Fibroblast of lung (primary cell): ENCODE measurements around the gene CARHSP1. TPM values are rescaled to one million over a fixed set of nuclear protein-coding genes. Genes with fewer than 3 reads are reported as not detected.

Source experiments
- DNase-seq, 2 donors: peaks; one replicate each; pipeline versions ENCODE4 v3.0.0 to v3.0.0-alpha.2; 2010; ENCODE audit warnings: low read depth in 2 of 2
- H2AFZ ChIP-seq: 2 replicates; pipeline ENCODE4 v1.5.1; 2012; ENCODE audit warnings: low read length, control low read depth, inconsistent platforms
- H3K27ac ChIP-seq: 2 replicates; pipeline ENCODE4 v1.5.1; 2011; ENCODE audit warnings: low read length, control low read depth; ENCODE audit not compliant: insufficient read depth
- H3K27me3 ChIP-seq: 2 replicates; pipeline ENCODE4 v1.5.1; 2011; ENCODE audit warnings: mild to moderate bottlenecking, low read length; ENCODE audit not compliant: control insufficient read depth, insufficient read depth
- H3K36me3 ChIP-seq: 2 replicates; pipeline ENCODE4 v1.5.1; 2011; ENCODE audit warnings: low read length; ENCODE audit not compliant: control insufficient read depth, insufficient read depth
- H3K4me1 ChIP-seq: 2 replicates; pipeline ENCODE4 v1.5.1; 2011; ENCODE audit warnings: low read length; ENCODE audit not compliant: control insufficient read depth, insufficient read depth; ENCODE audit errors: extremely low read depth
- H3K4me2 ChIP-seq: 2 replicates; pipeline ENCODE4 v1.5.1; 2011; ENCODE audit warnings: low read length, control low read depth; ENCODE audit not compliant: insufficient read depth; ENCODE audit errors: extremely low read depth
- H3K4me3 ChIP-seq, 4 experiments: fragments of 200-600 bp in 1 of 4; sonication (generic) in 1 of 4; replicated peaks in 1 of 4; 2 replicates each; pipeline ENCODE4 v1.5.1; 2011 to 2016; ENCODE audit warnings: low read length in 4 of 4, low read depth in 3 of 4, mild to moderate bottlenecking in 3 of 4, control low read depth in 2 of 4, inconsistent platforms in 1 of 4, mixed read lengths in 1 of 4; ENCODE audit not compliant: insufficient read depth in 1 of 4; ENCODE audit errors: control extremely low read depth in 1 of 4
- H3K79me2 ChIP-seq: 2 replicates; pipeline ENCODE4 v1.5.1; 2012; ENCODE audit warnings: mild to moderate bottlenecking, low read length, inconsistent platforms; ENCODE audit not compliant: control insufficient read depth, insufficient read depth
- H3K9ac ChIP-seq: 2 replicates; pipeline ENCODE4 v1.5.1; 2011; ENCODE audit warnings: mild to moderate bottlenecking, low read length, control low read depth; ENCODE audit not compliant: insufficient read depth
- H3K9me3 ChIP-seq: 2 replicates; pipeline ENCODE4 v1.5.1; 2012; ENCODE audit warnings: low read depth, low read length; ENCODE audit not compliant: control insufficient read depth, insufficient read depth
- H4K20me1 ChIP-seq: 2 replicates; pipeline ENCODE4 v1.5.1; 2011; ENCODE audit warnings: low read length; ENCODE audit not compliant: control insufficient read depth, insufficient read depth; ENCODE audit errors: extremely low read depth
- CTCF ChIP-seq, 2 donors: IDR thresholded peaks in 1 of 2; conservative IDR thresholded peaks in 1 of 2; 1 replicate in 1 of 2; 2 replicates in 1 of 2; pipeline ENCODE4 v1.5.1; 2011 to 2012; ENCODE audit warnings: low read length in 2 of 2, control low read depth in 1 of 2, inconsistent platforms in 1 of 2, low read depth in 1 of 2, mild to moderate bottlenecking in 1 of 2
- EZH2 ChIP-seq: IDR thresholded peaks from 2 replicates; pipeline ENCODE4 v1.5.1; 2012; ENCODE audit warnings: low read length, control low read depth, mild to moderate bottlenecking; ENCODE audit errors: missing control alignments
- polyA plus RNA-seq, 2 donors: library from polyadenylated mRNA; depleted of rRNA in 1 of 2; stranded (reverse) in 1 of 2; unstranded in 1 of 2; fragments of >200 nt; gene quantifications; 2 replicates each; pipeline ENCODE4 v1.2.1, GENCODE V29; 2011 to 2012; ENCODE audit warnings: missing spikeins in 1 of 2
- total RNA-seq: library from RNA; depleted of rRNA; stranded (reverse); fragments of >200 nt; gene quantifications from 2 replicates; pipeline ENCODE4 v1.2.1, GENCODE V29; 2014

CARHSP1 gene
- total and polyA plus RNA-seq, 2 donors (not counting 1 experiment from before 2014, with no cell fraction given), result 90.9 to 108 TPM

- Histone ChIP-seq H4K20me1 (no peaks in the 10 kb centered on the region), H2AFZ (no peak overlapping the region), H3K4me1 (no peaks in the 10 kb centered on the region), H3K27me3 (no peaks in the 10 kb centered on the region), H3K27ac (no peak overlapping the region), H3K4me3 (no peak overlapping the region), H3K36me3 (peaks cover 11% of the 10 kb centered on the region), H3K9ac (no peak overlapping the region), H3K79me2 (peaks cover 6% of the 10 kb centered on the region), H3K9me3 (no peaks in the 10 kb centered on the region), H3K4me2 (no peak overlapping the region)
- DNase-seq, result no peak
- TF ChIP-seq CTCF (conservative IDR thresholded peaks at IDR 0.05 in 1 of 2, IDR thresholded peaks at IDR 0.05 in 1 of 2; ENCODE audit: low read depth in 1 of 2, low read length in 2 of 2), result no peak
Observed at GRCh38 chr16:8832717-8833105, 36.1 kb downstream of the CARHSP1 start.

- H3K4me1 ChIP-seq, result no peaks in the 10 kb centered on the region
- H3K4me2 ChIP-seq, result no peak overlapping the region
- H3K9me3 ChIP-seq, result no peaks in the 10 kb centered on the region
- no peaks in the 10 kb centered on the region for H3K27me3 ChIP-seq
- H3K27ac ChIP-seq, result no peak overlapping the region
- TF ChIP-seq CTCF (conservative IDR thresholded peaks at IDR 0.05 in 1 of 2, IDR thresholded peaks at IDR 0.05 in 1 of 2; ENCODE audit: low read depth in 1 of 2, low read length in 2 of 2), result no peak
- TF ChIP-seq EZH2, result no peak
- no peak overlapping the region for H3K9ac ChIP-seq
- peaks cover 6% of the 10 kb centered on the region for H3K79me2 ChIP-seq
- H3K4me3 ChIP-seq, result no peak overlapping the region
- no peaks in the 10 kb centered on the region for H4K20me1 ChIP-seq
- no peak overlapping the region for H2AFZ ChIP-seq
- peaks cover 11% of the 10 kb centered on the region for H3K36me3 ChIP-seq
- no peak for DNase-seq
Observed at GRCh38 chr16:8831871-8832716, 36.7 kb downstream of the CARHSP1 start.

GRCh38 chr16:8831450-8831849, 37.4 kb downstream of the CARHSP1 start:
- H3K36me3 ChIP-seq, result peaks cover 11% of the 10 kb centered on the region
- H2AFZ ChIP-seq, result no peak overlapping the region
- no peak overlapping the region for H3K4me3 ChIP-seq
- no peaks in the 10 kb centered on the region for H3K9me3 ChIP-seq
- H3K79me2 ChIP-seq, result peaks cover 6% of the 10 kb centered on the region
- H3K4me2 ChIP-seq, result no peak overlapping the region
- no peak overlapping the region for H3K27ac ChIP-seq
- no peaks in the 10 kb centered on the region for H4K20me1 ChIP-seq
- H3K9ac ChIP-seq, result no peak overlapping the region
- no peak for TF ChIP-seq CTCF (conservative IDR thresholded peaks at IDR 0.05 in 1 of 2, IDR thresholded peaks at IDR 0.05 in 1 of 2; ENCODE audit: low read depth in 1 of 2, low read length in 2 of 2)
- no peak for TF ChIP-seq EZH2
- H3K4me1 ChIP-seq, result no peaks in the 10 kb centered on the region
- H3K27me3 ChIP-seq, result no peaks in the 10 kb centered on the region
- no peak for DNase-seq
